ENCODE measurements around the gene IL4R.
"Not testable (repeated sequence)": the region's sequence is repeated elsewhere in the genome, so short reads cannot be mapped to it uniquely, and the experiment has no call there.

Gene IL4R

DNA sequence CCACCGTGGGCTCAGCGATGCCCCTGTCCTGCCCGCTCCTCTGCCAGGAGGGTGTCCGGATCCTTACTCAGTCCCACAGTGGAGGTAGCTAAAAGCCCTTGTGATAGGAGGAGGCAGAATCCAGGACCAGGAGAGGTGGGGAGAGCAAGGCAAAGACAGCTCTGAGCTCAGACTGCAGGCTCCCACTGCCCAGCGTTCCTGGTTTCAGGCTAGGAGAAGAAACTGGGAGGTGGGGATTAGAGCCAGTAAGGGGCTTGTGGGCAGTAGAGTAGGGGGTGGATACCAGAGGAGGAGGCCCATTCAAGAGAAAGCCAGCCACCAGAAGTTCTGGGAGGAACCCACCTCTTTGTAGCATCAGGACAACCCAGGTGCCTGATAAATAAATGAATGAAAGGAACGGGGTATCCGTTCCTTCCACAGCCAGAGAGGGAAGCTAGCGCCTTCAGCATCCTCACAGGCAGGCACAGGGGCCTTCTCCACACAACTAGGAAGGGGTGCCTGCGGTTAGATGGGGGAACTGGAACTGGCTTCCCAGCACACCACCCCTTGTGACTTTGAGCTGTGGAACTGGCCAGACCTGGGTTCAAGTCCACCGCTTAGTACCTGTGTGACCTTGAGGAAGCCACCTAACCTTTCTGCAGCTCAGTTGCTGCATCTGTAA lies 90.5 kb downstream of the IL4R start:
- no peak for DNase-seq (ENCODE audit: low read depth in 2 of 2)

DNA sequence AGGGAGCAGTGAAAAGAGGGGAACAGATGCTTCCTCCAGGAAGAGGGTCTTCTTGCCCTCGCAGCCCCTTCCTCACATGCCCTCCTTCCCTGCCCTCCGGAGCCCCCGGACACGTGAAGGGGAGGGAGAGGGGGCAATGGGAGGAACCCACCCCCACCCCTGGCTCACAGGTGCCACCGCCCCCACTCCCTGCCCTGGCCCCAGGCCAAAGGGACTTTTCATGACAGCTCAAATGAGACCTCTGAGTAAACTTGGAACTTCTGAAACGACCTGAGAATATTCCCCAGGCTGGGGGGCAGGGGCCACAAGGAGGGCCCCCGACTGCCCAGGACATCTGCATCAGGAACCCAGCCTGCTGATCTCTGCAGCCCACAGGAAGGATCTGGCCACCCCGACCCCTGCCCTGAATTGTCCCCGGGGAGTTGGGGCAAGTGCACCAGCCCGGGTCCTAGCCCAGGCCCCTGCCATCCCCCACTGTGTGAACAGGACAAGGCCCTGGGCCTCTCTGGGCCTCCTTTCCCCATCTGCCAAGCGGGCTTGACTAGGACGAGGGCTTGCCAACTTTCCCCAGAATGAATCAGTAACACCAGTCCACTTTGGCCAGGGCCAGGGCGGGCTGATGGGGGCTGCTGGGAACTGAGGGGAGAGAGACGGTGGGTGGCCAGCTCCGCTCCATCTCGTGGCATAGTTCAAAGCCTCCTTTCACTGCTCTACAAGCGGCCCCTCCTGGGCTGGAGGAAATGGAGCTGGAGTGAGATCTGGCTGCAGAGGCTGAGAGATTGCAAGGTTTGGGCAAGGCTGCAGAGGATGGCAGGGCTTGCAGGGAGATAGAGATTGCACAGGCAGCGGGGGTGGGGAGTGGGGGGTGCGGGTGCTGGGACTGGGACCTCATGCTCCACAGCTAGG lies 92.0 kb downstream of the IL4R start:
- peak in 1 of 2 donors; percentile 64 for DNase-seq (ENCODE audit: low read depth in 2 of 2)

DNA sequence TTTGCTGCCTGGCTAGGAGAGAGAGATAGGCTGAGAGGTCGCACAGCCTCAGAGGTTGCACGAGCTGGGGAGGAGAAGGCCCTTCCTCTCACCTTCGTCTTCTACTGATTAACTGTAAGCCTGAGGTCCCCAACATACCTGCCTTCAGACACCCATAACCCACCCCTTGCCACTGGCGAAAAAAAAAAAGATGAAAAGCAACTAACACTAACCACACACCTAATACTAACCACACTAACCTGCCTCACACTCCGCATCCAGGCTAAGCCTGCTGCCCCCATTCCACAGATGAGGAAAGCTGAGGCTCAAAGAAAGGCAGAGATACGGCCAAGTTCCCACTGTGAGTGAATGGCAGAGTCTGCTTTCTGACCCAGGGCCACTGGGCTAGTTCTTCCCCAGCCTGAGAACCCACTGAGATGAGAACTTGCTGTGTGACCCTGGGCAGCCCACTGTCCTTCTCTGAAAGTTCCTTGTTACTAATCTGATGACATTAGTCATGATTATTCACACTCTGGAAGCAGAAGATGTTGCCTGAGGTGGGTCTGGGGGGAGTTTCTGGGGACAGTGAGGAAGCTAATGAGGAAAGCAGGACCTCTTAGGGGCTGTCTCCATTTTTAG lies 92.8 kb downstream of the IL4R start:
- DNase-seq (ENCODE audit: low read depth in 2 of 2) = no peak

DNA sequence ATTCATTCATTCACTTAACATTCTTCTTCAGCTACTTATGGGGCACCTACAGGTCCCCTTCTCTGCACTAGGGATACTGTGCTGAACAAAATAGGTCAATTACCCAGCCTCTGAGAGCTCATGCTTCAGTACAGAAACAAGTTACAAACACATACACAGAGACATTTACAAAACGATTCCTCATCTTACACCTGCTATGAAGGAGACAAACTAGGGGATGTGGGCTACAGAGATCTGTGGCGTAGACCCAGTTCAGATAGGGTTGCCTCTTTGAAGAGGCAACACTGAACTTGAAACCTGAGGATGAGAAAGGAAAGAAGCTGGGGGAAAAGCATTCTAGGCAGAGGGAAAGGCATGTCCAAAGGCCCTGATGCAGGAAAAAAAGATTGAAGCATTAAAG lies 93.4 kb downstream of the IL4R start:
- DNase-seq (ENCODE audit: low read depth in 2 of 2) = no peak

DNA sequence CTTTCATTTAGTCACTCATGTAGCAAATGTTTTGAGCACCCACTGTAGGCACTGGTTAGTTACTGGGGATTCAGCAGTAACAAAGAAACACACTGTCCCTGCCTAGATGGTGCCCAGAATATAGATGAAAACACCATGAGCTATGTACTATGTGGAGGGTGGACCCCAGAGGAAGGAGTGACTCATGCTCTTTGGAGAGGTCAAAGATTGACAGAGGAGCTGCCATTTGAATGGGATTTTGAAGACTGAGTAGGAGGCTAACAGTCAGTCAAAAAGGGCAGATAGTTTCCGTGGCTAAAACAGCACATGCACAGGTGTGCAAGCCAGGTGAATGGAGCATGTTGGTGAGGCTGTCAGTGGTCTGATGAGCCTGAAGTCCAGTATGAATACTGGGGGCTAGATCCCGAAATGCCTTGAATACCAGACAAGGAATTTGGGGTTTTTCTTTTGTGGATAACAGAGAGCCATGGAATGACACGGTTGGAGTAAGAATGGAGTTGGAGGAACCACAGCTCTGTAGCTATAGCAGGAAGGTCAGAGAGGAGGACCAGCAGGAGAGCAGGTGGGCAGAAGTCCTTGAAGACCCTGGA lies 94.3 kb downstream of the IL4R start:
- DNase-seq (ENCODE audit: low read depth in 2 of 2) = peak; percentile 48

DNA sequence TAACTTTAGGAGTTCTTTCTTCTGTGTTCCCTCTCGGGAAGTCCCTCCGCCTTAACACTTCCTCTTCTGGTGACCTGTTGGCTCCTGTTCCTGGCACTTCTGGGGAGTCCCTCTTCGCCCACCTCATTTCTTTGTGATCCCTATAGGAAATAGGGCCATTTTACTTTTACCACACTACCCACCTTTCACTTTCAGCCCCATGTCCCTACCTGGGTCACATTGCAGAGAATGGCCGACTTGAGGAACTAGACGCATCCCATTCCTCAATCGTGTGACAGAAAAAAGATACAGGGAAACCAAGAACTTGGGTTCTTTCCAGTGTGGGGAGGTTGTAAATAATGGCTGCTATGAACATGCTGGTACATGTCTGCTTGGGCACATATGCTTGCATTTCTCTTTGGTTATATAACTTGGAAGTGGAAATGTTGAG lies 94.8 kb downstream of the IL4R start:
- no peak for DNase-seq (ENCODE audit: low read depth in 2 of 2)

DNA sequence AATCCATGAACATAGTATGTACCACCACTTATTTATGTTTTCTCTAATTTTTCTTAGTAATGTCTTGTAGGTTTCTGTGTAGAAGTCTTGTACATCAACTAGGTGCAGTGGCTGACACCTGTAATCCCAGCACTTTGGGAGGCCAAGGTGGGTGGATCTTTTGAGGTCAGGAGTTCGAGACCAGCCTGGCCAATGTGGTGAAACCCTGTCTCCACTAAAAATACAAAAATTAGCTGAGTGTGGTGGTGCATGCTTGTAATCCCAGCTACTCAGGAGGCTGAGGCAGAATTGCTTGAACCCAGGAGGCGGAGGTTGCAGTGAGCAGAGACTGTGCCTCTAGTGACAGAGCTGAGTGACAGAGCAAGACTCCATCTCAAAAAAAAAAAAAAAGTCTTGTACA lies 96.2 kb downstream of the IL4R start:
- DNase-seq (ENCODE audit: low read depth in 2 of 2) = not testable (repeated sequence)

DNA sequence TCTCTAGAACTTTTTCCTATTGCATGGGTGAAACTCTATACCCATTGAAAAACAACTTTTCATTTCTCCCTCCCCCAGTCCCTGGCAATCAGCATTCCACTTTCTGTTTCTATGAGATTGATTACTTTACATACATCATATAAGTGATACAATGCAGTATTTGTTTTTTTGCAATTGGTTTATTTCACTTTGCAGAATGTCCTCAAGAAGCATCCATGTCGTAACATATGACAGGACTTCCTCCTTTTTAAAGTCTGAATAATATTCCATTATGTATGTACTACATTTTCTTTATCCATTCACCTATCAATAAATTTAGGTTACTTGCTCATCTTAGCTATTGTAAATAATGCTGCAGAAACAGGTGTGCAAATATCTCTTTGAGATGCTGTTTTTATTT lies 97.0 kb downstream of the IL4R start:
- DNase-seq (ENCODE audit: low read depth in 2 of 2) = no peak

DNA sequence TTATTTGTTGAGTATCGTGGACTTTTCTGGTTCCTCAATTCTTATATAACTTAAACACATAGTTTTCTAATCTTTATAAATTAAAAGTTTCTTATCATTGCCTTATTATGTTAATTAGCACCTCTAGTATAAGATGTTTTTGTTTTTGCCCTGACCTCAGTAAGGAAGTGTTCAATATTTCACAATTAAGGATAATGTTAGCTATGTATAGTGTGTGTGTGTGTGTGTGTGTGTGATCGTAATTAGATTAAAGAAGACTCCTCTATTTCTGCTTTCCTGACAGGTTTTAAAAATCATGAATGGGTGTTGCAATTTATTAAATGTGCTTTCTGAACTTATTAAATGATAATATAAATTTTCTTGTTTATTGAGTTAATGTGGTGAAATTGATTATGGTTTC lies 100.2 kb downstream of the IL4R start:
- no peak for DNase-seq (ENCODE audit: low read depth in 2 of 2)

All from stimulated activated CD8-positive, alpha-beta memory T cell treated with anti-CD3 and anti-CD28 coated beads, Interleukin-7, amount 100 ng/mL, for 4 hours (primary cell).